Measurements from ENCODE around the gene KCNT2.

DNA sequence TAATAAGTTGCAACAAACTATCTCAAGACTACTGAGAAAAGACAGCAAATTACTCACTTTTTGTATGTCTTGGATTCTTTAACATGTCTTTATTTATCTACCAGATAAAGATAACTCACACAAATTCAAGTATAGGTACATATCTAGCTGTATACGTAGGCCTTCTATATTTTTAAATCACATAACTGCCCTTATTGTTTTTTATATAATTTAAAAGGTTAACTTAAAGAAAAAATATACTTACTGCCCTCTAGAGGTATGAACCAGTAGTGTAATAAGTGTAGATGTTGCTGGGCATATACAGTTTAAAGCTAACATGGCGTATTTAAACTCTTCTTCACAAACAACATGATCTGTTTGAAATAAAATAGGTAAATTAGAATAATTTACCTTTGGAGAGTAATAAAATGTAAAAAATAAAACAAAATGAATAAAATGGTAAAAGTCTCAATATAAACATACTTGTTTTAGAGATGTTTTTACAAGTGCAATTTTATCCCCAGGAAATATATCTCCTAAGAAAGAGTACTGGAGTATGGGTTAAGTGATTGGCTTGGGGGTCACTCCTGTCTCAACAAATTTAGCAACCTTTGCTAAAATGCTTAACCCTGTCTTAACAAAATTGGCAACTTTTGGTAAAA lies 235.2 kb downstream of the KCNT2 start:
- no peak for TF ChIP-seq MZF1 (tag by site-specific recombination; IDR thresholded peaks at IDR 0.05; ENCODE audit: borderline replicate concordance)
- no peak for TF ChIP-seq SETDB1 (IDR thresholded peaks at IDR 0.05; ENCODE audit: insufficient read length, low read length)
- TF ChIP-seq GLIS1 (tag by site-specific recombination; IDR thresholded peaks at IDR 0.05), result no peak
- TF ChIP-seq ZNF350 (tag by site-specific recombination; IDR thresholded peaks at IDR 0.05), result no peak
- no peak for TF ChIP-seq ZFHX2 (tag by site-specific recombination; conservative IDR thresholded peaks at IDR 0.05)
- TF ChIP-seq ZNF133 (tag by site-specific recombination; IDR thresholded peaks at IDR 0.05), result no peak
- TF ChIP-seq, protein P1, sequence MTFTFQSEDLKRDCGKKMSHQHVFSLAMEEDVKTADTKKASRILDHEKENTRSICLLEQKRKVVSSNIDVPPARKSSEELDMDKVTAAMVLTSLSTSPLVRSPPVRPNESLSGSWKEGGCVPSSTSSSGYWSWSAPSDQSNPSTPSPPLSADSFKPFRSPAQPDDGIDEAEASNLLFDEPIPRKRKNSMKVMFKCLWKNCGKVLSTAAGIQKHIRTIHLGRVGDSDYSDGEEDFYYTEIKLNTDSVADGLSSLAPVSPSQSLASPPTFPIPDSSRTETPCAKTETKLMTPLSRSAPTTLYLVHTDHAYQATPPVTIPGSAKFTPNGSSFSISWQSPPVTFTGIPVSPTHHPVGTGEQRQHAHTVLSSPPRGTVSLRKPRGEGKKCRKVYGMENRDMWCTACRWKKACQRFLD (tag by site-specific recombination; IDR thresholded peaks at IDR 0.05), result no peak
